ENCODE results near the gene RERE.

RERE gene

GRCh38 chr1:8537991-8538390 lies 279.4 kb downstream of the RERE start:
- TF ChIP-seq, protein P1, sequence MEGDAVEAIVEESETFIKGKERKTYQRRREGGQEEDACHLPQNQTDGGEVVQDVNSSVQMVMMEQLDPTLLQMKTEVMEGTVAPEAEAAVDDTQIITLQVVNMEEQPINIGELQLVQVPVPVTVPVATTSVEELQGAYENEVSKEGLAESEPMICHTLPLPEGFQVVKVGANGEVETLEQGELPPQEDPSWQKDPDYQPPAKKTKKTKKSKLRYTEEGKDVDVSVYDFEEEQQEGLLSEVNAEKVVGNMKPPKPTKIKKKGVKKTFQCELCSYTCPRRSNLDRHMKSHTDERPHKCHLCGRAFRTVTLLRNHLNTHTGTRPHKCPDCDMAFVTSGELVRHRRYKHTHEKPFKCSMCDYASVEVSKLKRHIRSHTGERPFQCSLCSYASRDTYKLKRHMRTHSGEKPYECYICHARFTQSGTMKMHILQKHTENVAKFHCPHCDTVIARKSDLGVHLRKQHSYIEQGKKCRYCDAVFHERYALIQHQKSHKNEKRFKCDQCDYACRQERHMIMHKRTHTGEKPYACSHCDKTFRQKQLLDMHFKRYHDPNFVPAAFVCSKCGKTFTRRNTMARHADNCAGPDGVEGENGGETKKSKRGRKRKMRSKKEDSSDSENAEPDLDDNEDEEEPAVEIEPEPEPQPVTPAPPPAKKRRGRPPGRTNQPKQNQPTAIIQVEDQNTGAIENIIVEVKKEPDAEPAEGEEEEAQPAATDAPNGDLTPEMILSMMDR (IDR thresholded peaks at IDR 0.05; ENCODE audit: extremely low read depth, missing control alignments), result no peak
- no peak for DNase-seq (ENCODE audit: low spot score)

DNA sequence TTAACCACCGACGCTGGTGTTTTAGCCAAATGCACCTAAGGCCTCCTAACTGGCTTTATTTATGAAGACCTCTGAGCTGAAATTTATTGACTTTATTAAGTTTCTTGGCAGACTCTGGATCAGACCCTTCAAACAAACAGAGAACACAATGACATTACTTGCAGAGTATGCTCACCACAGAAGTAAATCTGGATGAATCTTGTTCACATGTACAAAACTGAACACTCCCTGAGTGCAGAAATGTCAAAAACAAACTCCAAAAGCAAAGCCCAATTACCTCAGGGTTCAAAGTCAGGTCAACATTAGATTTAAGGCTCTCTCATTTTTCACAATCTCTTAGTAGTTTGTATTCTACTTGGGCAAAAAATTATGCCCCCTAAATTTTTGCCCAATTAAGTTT lies 280.9 kb downstream of the RERE start:
- TF ChIP-seq, protein P1 (IDR thresholded peaks at IDR 0.05; ENCODE audit: extremely low read depth, missing control alignments), result no peak
- no peak for DNase-seq (ENCODE audit: low spot score)

GRCh38 chr1:8533907-8534306 lies 283.5 kb downstream of the RERE start:
- TF ChIP-seq, protein P1 (IDR thresholded peaks at IDR 0.05; ENCODE audit: extremely low read depth, missing control alignments), result no peak
- DNase-seq (ENCODE audit: low spot score), result no peak

DNA sequence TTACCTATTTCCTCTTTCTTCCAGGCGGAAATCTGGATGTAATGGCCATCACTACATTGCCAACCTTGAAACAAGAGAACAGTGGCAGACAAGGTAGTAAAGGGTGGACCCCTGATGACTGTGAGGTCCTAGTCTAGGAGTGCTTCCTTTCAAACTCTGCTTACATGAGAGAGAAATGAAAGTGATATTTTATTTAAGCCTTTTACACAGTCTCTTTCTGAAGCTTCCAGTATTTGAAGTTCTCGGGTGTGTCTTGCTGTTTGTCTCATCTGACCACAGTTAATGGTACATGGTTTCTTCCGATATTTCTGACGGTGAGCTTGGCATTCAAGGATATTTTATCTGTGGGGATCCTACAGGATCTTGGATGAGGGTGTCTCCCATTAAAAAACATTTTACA lies 284.3 kb downstream of the RERE start:
- DNase-seq (ENCODE audit: low spot score), result peak; percentile 47
- TF ChIP-seq, protein P1 (IDR thresholded peaks at IDR 0.05; ENCODE audit: extremely low read depth, missing control alignments), result no peak

DNA sequence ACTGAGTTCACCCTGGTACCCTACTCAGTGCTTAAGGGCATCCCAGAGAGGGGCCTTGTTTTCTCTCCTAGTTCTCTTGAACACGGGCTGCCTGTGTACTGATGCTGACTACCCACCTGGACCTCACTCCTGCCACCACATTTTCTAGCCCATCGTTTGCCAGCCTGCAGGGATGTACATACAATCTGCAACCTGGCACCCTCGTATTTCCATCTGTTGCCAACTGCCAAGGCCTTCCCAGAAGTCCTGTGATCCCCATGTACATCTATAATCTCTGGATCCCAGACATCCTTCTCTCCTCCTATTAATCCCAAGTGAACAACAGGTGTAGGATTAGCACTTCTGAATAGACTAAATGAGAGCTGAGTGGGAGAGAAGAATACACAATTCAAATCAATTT lies 287.5 kb downstream of the RERE start:
- TF ChIP-seq, protein P1 (IDR thresholded peaks at IDR 0.05; ENCODE audit: extremely low read depth, missing control alignments), result no peak

GRCh38 chr1:8527941-8528340 lies 289.5 kb downstream of the RERE start:
- no peak for DNase-seq (ENCODE audit: low spot score)
- TF ChIP-seq, protein P1 (IDR thresholded peaks at IDR 0.05; ENCODE audit: extremely low read depth, missing control alignments), result no peak

More for the DNA sequence above, 287.5 kb downstream of the RERE start:
- no peak for DNase-seq (ENCODE audit: low spot score)

GRCh38 chr1:8525558-8526275 lies 291.7 kb downstream of the RERE start:
- peak; percentile 56 for DNase-seq (ENCODE audit: low spot score)
- TF ChIP-seq, protein P1 (IDR thresholded peaks at IDR 0.05; ENCODE audit: extremely low read depth, missing control alignments), result no peak
